Progenitor cell of endocrine pancreas (in vitro differentiated cells): ENCODE measurements around the gene SSTR5. TPM values are rescaled to one million over a fixed set of nuclear protein-coding genes. Genes with fewer than 3 reads are reported as not detected.

ENCODE experiments used
- DNase-seq: peaks from one replicate; pipeline ENCODE4 v3.0.0; 2021; ENCODE audit warnings: low spot score; ENCODE audit not compliant: unreplicated experiment
- H3K27ac Mint-ChIP-seq: 2 replicates; pipeline ENCODE4 v1.8.0; 2021; ENCODE audit warnings: mild to moderate bottlenecking, moderate library complexity, mixed read lengths
- H3K27me3 Mint-ChIP-seq: 2 replicates; pipeline ENCODE4 v1.8.0; 2021; ENCODE audit warnings: mixed read lengths
- H3K36me3 Mint-ChIP-seq: 2 replicates; pipeline ENCODE4 v1.8.0; 2022; ENCODE audit warnings: mixed read lengths; ENCODE audit not compliant: insufficient read depth
- H3K4me1 Mint-ChIP-seq: 2 replicates; pipeline ENCODE4 v1.8.0; 2021; ENCODE audit warnings: low read depth, mixed read lengths
- H3K4me3 Mint-ChIP-seq: 2 replicates; pipeline ENCODE4 v1.8.0; 2021; ENCODE audit warnings: low read depth, mild to moderate bottlenecking, moderate library complexity, mixed read lengths
- H3K9me3 Mint-ChIP-seq: 2 replicates; pipeline ENCODE4 v1.8.0; 2021; ENCODE audit warnings: low read depth, mixed read lengths
- total RNA-seq: library from RNA; stranded (reverse); gene quantifications from 2 replicates; pipeline ENCODE4 v1.2.1, GENCODE V29; 2021
- TF ChIP-seq, protein P1 (sequence below): fragments of 200-600 bp; sonication (generic); IDR thresholded peaks from one replicate; pipeline ENCODE4 v1.5.0; 2021; ENCODE audit warnings: antibody characterized with exemption, mild to moderate bottlenecking; ENCODE audit not compliant: unreplicated experiment

Gene SSTR5
- total RNA-seq, 1 donor from 2014 or later, result 1.4 TPM

- Mint-ChIP-seq H3K36me3 (no peaks in the 10 kb centered on the region), H3K27ac (no peak overlapping the region), H3K4me3 (no peak overlapping the region), H3K9me3 (no peaks in the 10 kb centered on the region), H3K27me3 (no peaks in the 10 kb centered on the region), H3K4me1 (peaks cover 1% of the 10 kb centered on the region)
- DNase-seq, result no peak
- TF ChIP-seq, protein P1, sequence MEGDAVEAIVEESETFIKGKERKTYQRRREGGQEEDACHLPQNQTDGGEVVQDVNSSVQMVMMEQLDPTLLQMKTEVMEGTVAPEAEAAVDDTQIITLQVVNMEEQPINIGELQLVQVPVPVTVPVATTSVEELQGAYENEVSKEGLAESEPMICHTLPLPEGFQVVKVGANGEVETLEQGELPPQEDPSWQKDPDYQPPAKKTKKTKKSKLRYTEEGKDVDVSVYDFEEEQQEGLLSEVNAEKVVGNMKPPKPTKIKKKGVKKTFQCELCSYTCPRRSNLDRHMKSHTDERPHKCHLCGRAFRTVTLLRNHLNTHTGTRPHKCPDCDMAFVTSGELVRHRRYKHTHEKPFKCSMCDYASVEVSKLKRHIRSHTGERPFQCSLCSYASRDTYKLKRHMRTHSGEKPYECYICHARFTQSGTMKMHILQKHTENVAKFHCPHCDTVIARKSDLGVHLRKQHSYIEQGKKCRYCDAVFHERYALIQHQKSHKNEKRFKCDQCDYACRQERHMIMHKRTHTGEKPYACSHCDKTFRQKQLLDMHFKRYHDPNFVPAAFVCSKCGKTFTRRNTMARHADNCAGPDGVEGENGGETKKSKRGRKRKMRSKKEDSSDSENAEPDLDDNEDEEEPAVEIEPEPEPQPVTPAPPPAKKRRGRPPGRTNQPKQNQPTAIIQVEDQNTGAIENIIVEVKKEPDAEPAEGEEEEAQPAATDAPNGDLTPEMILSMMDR, result no peak
These were observed 21.6 kb downstream of the SSTR5 start for GRCh38 chr16:1094124-1094479.

DNA sequence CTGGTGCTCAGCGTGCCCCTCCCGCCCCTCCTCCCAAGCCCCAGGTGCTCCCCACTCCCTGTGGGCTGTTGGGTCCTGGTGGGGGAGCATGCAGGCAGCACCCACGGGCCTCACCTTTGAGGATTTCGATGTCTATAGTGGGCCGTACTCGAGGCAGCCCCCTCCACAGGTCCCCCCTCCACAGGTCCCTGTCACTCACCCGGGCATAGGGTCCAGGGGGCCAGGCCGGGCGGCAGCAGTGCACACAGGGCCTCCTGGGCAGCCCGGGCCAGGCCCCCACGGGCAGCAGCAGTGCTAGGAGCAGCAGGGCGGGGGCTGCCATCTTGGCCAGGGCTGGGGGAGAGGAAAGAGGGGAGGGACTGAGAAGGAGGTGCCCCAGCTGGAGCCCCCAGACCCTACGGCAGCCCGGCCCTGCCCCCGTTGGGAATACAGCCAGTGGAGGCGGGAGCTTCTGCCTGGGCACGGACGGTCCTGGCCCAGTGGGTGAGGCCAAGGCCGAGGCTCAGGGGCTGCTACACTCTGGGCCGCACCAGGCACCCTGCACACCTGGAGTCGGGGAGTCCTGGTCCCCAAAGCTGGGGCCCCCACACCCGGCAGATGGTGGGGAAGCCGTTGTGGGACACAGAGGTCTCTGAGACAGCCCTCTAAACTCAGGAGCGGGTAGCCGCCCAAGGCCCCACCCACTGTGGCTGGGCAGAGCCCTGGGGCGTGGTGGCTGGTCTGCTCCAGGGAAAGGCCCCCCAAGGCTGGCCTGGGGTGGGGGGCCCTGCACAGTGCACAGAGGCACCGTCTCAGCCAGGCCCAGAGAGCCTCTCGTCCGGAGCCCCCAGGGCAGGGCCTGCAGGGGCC is 22.3 kb downstream of the SSTR5 start:
- Mint-ChIP-seq H3K4me3 (no peak overlapping the region), H3K36me3 (no peaks in the 10 kb centered on the region), H3K27ac (no peak overlapping the region), H3K4me1 (peaks cover 3% of the 10 kb centered on the region), H3K27me3 (no peaks in the 10 kb centered on the region), H3K9me3 (no peaks in the 10 kb centered on the region)
- TF ChIP-seq, protein P1, result no peak
- no peak for DNase-seq

- H3K4me3 Mint-ChIP-seq, result no peak overlapping the region
- H3K9me3 Mint-ChIP-seq, result no peaks in the 10 kb centered on the region
- H3K27me3 Mint-ChIP-seq, result no peaks in the 10 kb centered on the region
- TF ChIP-seq, protein P1, result no peak
- DNase-seq, result no peak
- no peak overlapping the region for H3K27ac Mint-ChIP-seq
- H3K4me1 Mint-ChIP-seq, result peaks cover 1% of the 10 kb centered on the region
- no peaks in the 10 kb centered on the region for H3K36me3 Mint-ChIP-seq
These were observed 23.1 kb downstream of the SSTR5 start for GRCh38 chr16:1095450-1096168.

DNA sequence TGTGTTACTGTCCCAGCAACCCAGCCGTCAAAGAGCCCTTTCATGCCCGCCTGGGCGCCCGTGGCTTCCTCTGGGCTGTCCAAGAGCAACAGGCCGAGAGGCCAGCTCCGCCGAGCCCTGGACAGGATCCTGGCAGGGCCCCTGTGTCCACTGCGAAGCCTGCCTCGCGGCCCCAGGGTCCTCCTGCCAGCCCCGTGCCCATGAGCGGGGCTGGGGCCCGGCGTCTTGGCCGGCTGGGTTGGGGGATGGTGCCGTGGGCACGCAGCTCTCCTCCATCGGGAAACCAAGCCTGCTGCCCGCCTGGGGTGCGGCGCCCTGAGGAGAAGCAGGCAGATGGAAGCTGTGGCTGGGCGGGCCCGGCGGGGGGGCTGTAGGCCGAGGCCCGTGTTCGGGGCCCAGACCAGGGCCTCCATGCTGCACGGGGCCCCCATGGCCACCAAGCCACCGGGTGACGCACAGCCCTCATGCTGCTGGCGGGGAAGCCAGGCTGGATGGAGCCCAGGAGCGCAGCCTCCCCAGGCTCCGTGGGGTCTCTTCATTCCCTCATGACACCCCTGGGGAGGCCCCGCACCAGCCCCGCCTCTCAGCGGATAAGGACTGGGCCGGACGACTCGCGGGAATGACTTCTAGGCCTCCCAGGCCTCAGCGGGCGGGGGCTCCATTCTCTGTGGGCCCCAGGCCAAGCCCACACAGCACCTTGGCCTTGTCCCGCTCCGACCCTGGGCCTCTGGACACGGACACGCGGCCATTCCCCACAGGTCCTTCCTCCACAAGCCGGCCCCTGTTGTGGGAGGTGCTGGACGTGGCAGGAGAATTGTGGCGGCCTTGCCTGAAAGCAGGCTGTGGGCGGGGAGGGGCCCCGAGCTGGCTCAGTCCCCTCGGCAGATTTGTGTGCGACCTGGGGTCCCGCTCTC is 23.9 kb downstream of the SSTR5 start, which contains the start of gene C1QTNF8:
Gene C1QTNF8, minus strand, starts transcription at position 76 of the 914 bp plus-strand sequence. CDS start 1,322 bp downstream, outside the sequence.
- H3K4me1 Mint-ChIP-seq, result peaks cover 1% of the 10 kb centered on the region
- no peak within 1 kb of the TSS for H3K4me3 Mint-ChIP-seq
- DNase-seq, result no peak
- H3K36me3 Mint-ChIP-seq, result no peaks in the 10 kb centered on the region
- TF ChIP-seq, protein P1, result no peak
- no peak within 1 kb of the TSS for H3K27ac Mint-ChIP-seq
- no peaks in the 10 kb centered on the region for H3K27me3 Mint-ChIP-seq
- no peaks in the 10 kb centered on the region for H3K9me3 Mint-ChIP-seq

GRCh38 chr16:1097156-1097555 is 24.6 kb downstream of the SSTR5 start:
- H3K27ac Mint-ChIP-seq, result no peak overlapping the region
- H3K36me3 Mint-ChIP-seq, result no peaks in the 10 kb centered on the region
- no peaks in the 10 kb centered on the region for H3K9me3 Mint-ChIP-seq

More at GRCh38 chr16:1097156-1097555, 24.6 kb downstream of the SSTR5 start:
- TF ChIP-seq, protein P1, result no peak
- H3K4me3 Mint-ChIP-seq, result no peak overlapping the region
- no peaks in the 10 kb centered on the region for H3K27me3 Mint-ChIP-seq
- peaks cover 1% of the 10 kb centered on the region for H3K4me1 Mint-ChIP-seq
- no peak for DNase-seq
